ENCODE results near the gene CNEP1R1.

Gene CNEP1R1

GRCh38 chr16:50021544-50021943 lies 3.5 kb upstream of the CNEP1R1 start:
- DNase-seq: peak; percentile 10

GRCh38 chr16:50023641-50024040 lies 1.4 kb upstream of the CNEP1R1 start:
- no peak for DNase-seq

GRCh38 chr16:50024207-50024606 lies 818 bp upstream of the CNEP1R1 start:
- DNase-seq: no peak

- DNase-seq: peak; percentile 57
Measured at GRCh38 chr16:50025537-50025931, 509 bp downstream of the CNEP1R1 start.

GRCh38 chr16:50027829-50028228 lies 2.8 kb downstream of the CNEP1R1 start:
- no peak for DNase-seq

- DNase-seq: no peak
Measured at GRCh38 chr16:50035468-50035992, 10.5 kb downstream of the CNEP1R1 start.

GRCh38 chr16:50036426-50036825 lies 11.4 kb downstream of the CNEP1R1 start:
- DNase-seq: no peak

GRCh38 chr16:50037662-50038220 lies 12.7 kb downstream of the CNEP1R1 start:
- DNase-seq: no peak

GRCh38 chr16:50038286-50038685 lies 13.3 kb downstream of the CNEP1R1 start:
- no peak for DNase-seq

- peak; percentile 21 for DNase-seq
Measured at GRCh38 chr16:50038756-50039529, 13.9 kb downstream of the CNEP1R1 start.

- DNase-seq: peak; percentile 37
Measured at GRCh38 chr16:50040018-50040417, 15.0 kb downstream of the CNEP1R1 start.

GRCh38 chr16:50040710-50041109 lies 15.7 kb downstream of the CNEP1R1 start:
- no peak for DNase-seq

GRCh38 chr16:50043358-50043757 lies 18.3 kb downstream of the CNEP1R1 start:
- no peak for DNase-seq

GRCh38 chr16:50045412-50045811 lies 20.4 kb downstream of the CNEP1R1 start:
- no peak for DNase-seq

- no peak for DNase-seq
Measured at GRCh38 chr16:50046853-50047252, 21.8 kb downstream of the CNEP1R1 start.

GRCh38 chr16:50047864-50048263 lies 22.8 kb downstream of the CNEP1R1 start:
- DNase-seq: no peak

GRCh38 chr16:50050802-50051201 lies 25.8 kb downstream of the CNEP1R1 start:
- DNase-seq: no peak

GRCh38 chr16:50056226-50056625 lies 31.2 kb downstream of the CNEP1R1 start:
- no peak for DNase-seq

GRCh38 chr16:50058091-50058771 lies 33.2 kb downstream of the CNEP1R1 start:
- DNase-seq: peak; percentile 35

- no peak for DNase-seq
Measured at GRCh38 chr16:50059111-50059510, 34.1 kb downstream of the CNEP1R1 start.

GRCh38 chr16:50059669-50060068 lies 34.6 kb downstream of the CNEP1R1 start:
- DNase-seq: no peak

GRCh38 chr16:50061326-50061725 lies 36.3 kb downstream of the CNEP1R1 start:
- peak; percentile 72 for DNase-seq

GRCh38 chr16:50065241-50065623 lies 40.2 kb downstream of the CNEP1R1 start:
- no peak for DNase-seq
